Cerebellar cortex (tissue), 1 donor: Measurements from ENCODE around the gene ZNF511.

Experiments
- DNase-seq: peaks from one replicate; pipeline ENCODE4 v3.0.0-alpha.2; 2015; ENCODE audit warnings: low spot score

ZNF511 gene

GRCh38 chr10:133274751-133275683 is 33.7 kb upstream of the ZNF511 start:
- DNase-seq = no peak

- DNase-seq = no peak
Observed at GRCh38 chr10:133275684-133276092, 33.0 kb upstream of the ZNF511 start.

- DNase-seq = no peak
Observed at GRCh38 chr10:133276100-133276434, 32.6 kb upstream of the ZNF511 start.

- no peak for DNase-seq
Observed at GRCh38 chr10:133276435-133277201, 32.1 kb upstream of the ZNF511 start, which contains the start of gene ADAM8. Gene ADAM8 (minus strand): TSS chr10:133276868. CDS start chr10:133276817, 51 bp downstream.

GRCh38 chr10:133277277-133277992 is 31.3 kb upstream of the ZNF511 start:
- DNase-seq = no peak

- no peak for DNase-seq
Observed at GRCh38 chr10:133277993-133278576, 30.6 kb upstream of the ZNF511 start.

GRCh38 chr10:133278577-133279265 is 30.0 kb upstream of the ZNF511 start:
- no peak for DNase-seq

GRCh38 chr10:133279326-133280226 is 29.1 kb upstream of the ZNF511 start:
- DNase-seq = no peak

- no peak for DNase-seq
Observed at GRCh38 chr10:133280391-133281059, 28.2 kb upstream of the ZNF511 start.

- no peak for DNase-seq
Observed at GRCh38 chr10:133281084-133281483, 27.6 kb upstream of the ZNF511 start.

GRCh38 chr10:133281628-133282372 is 26.9 kb upstream of the ZNF511 start:
- no peak for DNase-seq

- DNase-seq = no peak
Observed at GRCh38 chr10:133282846-133283390, 25.8 kb upstream of the ZNF511 start.

- no peak for DNase-seq
Observed at GRCh38 chr10:133283931-133284330, 24.8 kb upstream of the ZNF511 start.

GRCh38 chr10:133285217-133285616 is 23.5 kb upstream of the ZNF511 start:
- no peak for DNase-seq

- DNase-seq = no peak
Observed at GRCh38 chr10:133286366-133286765, 22.3 kb upstream of the ZNF511 start.

GRCh38 chr10:133287832-133288500 is 20.7 kb upstream of the ZNF511 start:
- DNase-seq = no peak

GRCh38 chr10:133289761-133290160 is 19.0 kb upstream of the ZNF511 start:
- no peak for DNase-seq
